GM23338 (cell line): ENCODE measurements around the gene HERPUD2. TPM values are rescaled to one million over a fixed set of nuclear protein-coding genes. Genes with fewer than 3 reads are reported as not detected.

Source experiments
- ATAC-seq: fragments of 200-7000 bp; cut with Tn5 transposase; 3 replicates; pipeline ENCODE4 v1.9.1; 2020
- DNase-seq: peaks from one replicate; pipeline ENCODE4 v3.0.0-alpha.2; 2015; ENCODE audit warnings: low spot score
- H2AFZ ChIP-seq: fragments of 200-600 bp; sonication (generic); 2 replicates; pipeline ENCODE4 v1.8.0; 2016; ENCODE audit warnings: antibody characterized with exemption, mild to moderate bottlenecking, moderate library complexity
- H3F3A ChIP-seq: fragments of 200-600 bp; sonication (generic); replicated peaks from 2 replicates; pipeline ENCODE4 v1.8.0; 2017; ENCODE audit warnings: antibody characterized with exemption, mixed run types, low read depth
- H3K27ac ChIP-seq: fragments of 200-600 bp; sonication (generic); 2 replicates; pipeline ENCODE4 v1.6.1; 2016; ENCODE audit warnings: low read depth
- H3K27me3 ChIP-seq: fragments of 200-600 bp; sonication (generic); 2 replicates; pipeline ENCODE4 v1.8.0; 2016; ENCODE audit warnings: mild to moderate bottlenecking, mixed run types, moderate library complexity; ENCODE audit not compliant: insufficient read depth
- H3K36me3 ChIP-seq: fragments of 200-600 bp; sonication (generic); 2 replicates; pipeline ENCODE4 v1.8.0; 2016; ENCODE audit warnings: mild to moderate bottlenecking; ENCODE audit not compliant: insufficient read depth
- H3K4me1 ChIP-seq: fragments of 200-600 bp; sonication (generic); 2 replicates; pipeline ENCODE4 v1.8.0; 2016; ENCODE audit warnings: mild to moderate bottlenecking, moderate library complexity; ENCODE audit not compliant: insufficient read depth
- H3K4me2 ChIP-seq: fragments of 200-600 bp; sonication (generic); 2 replicates; pipeline ENCODE4 v1.7.1; 2017; ENCODE audit warnings: mixed run types
- H3K4me3 ChIP-seq: fragments of 200-600 bp; sonication (generic); 2 replicates; pipeline ENCODE4 v1.6.1; 2016; ENCODE audit warnings: mixed run types
- H3K79me2 ChIP-seq: fragments of 200-600 bp; sonication (generic); replicated peaks from 2 replicates; pipeline ENCODE4 v1.8.0; 2017; ENCODE audit warnings: mild to moderate bottlenecking; ENCODE audit not compliant: insufficient read depth
- H3K9me2 ChIP-seq: fragments of 200-600 bp; sonication (generic); 2 replicates; pipeline ENCODE4 v1.8.0; 2017; ENCODE audit not compliant: insufficient read depth
- H4K20me1 ChIP-seq: fragments of 200-600 bp; sonication (generic); replicated peaks from 2 replicates; pipeline ENCODE4 v1.8.0; 2017; ENCODE audit warnings: mild to moderate bottlenecking; ENCODE audit not compliant: insufficient read depth
- H3K27ac Mint-ChIP-seq: 2 replicates; pipeline ENCODE4 v1.8.0; 2020; ENCODE audit warnings: inconsistent platforms, mild to moderate bottlenecking, moderate library complexity, mixed read lengths
- H3K27me3 Mint-ChIP-seq: 3 replicates; pipeline ENCODE4 v1.8.0; 2022; ENCODE audit warnings: low read depth, mild to moderate bottlenecking, moderate library complexity, mixed read lengths, inconsistent platforms; ENCODE audit not compliant: insufficient read depth, poor library complexity
- H3K36me3 Mint-ChIP-seq: 3 replicates; pipeline ENCODE4 v1.8.0; 2021; ENCODE audit warnings: low read depth, mild to moderate bottlenecking, inconsistent platforms, moderate library complexity, mixed read lengths
- H3K4me1 Mint-ChIP-seq: 3 replicates; pipeline ENCODE4 v1.8.0; 2020; ENCODE audit warnings: mild to moderate bottlenecking, inconsistent platforms, mixed read lengths
- H3K4me3 Mint-ChIP-seq: 3 replicates; pipeline ENCODE4 v1.8.0; 2021; ENCODE audit warnings: moderate library complexity, mild to moderate bottlenecking, inconsistent platforms, mixed read lengths
- H3K9me3 Mint-ChIP-seq: 3 replicates; pipeline ENCODE4 v1.8.0; 2020; ENCODE audit warnings: moderate library complexity, mild to moderate bottlenecking, inconsistent platforms, mixed read lengths
- CREB1 ChIP-seq: fragments of 250-450 bp; sonication (Bioruptor Pico); IDR thresholded peaks from 2 replicates; pipeline ENCODE4 v1.5.0; 2020; ENCODE audit warnings: low read depth, mild to moderate bottlenecking, moderate library complexity
- EZH2 ChIP-seq: fragments of 200-600 bp; sonication (generic); IDR thresholded peaks from one replicate; pipeline ENCODE4 v1.8.0; 2017; ENCODE audit warnings: antibody characterized with exemption, mild to moderate bottlenecking, low read depth; ENCODE audit not compliant: unreplicated experiment
- JUNB ChIP-seq: IDR thresholded peaks from one replicate; pipeline ENCODE4 v1.6.1; 2016; ENCODE audit warnings: antibody characterized with exemption; ENCODE audit not compliant: unreplicated experiment
- NANOG ChIP-seq: IDR thresholded peaks from 2 replicates; pipeline ENCODE4 v1.6.1; 2016; ENCODE audit warnings: antibody characterized with exemption, borderline replicate concordance
- STAT1 ChIP-seq: IDR thresholded peaks from one replicate; pipeline ENCODE4 v1.6.1; 2016; ENCODE audit warnings: antibody characterized with exemption; ENCODE audit not compliant: unreplicated experiment
- ZNF114 ChIP-seq: fragments of 250-450 bp; sonication (Bioruptor Pico); IDR thresholded peaks from 2 replicates; pipeline ENCODE4 v1.5.0; 2020; ENCODE audit warnings: mild to moderate bottlenecking, moderate library complexity
- ZNF331 ChIP-seq: fragments of 250-450 bp; sonication (Bioruptor Pico); IDR thresholded peaks from 2 replicates; pipeline ENCODE4 v1.5.0; 2020; ENCODE audit warnings: low read depth, mild to moderate bottlenecking, moderate library complexity
- polyA plus RNA-seq: library from polyadenylated mRNA; unstranded; fragments of >200 nt; fragmentation: Nextera tagmentation; extraction: Ambion mirVana; gene quantifications from 2 replicates; pipeline ENCODE4 v1.2.1, GENCODE V29; 2016
- total RNA-seq: library from RNA; depleted of rRNA; stranded (reverse); fragments of >200 nt; shearing (Covaris generic); gene quantifications from 2 replicates; pipeline ENCODE4 v1.2.3, GENCODE V29; 2014
- TF ChIP-seq, protein P1 (sequence below), 2 experiments: fragments of 200-600 bp in 1 of 2; sonication (generic) in 1 of 2; conservative IDR thresholded peaks; 2 replicates each; pipeline versions ENCODE4 v1.5.1 to v1.6.1; 2016 to 2017; ENCODE audit warnings: antibody characterized with exemption in 2 of 2, low read depth in 2 of 2, mild to moderate bottlenecking in 2 of 2, moderate library complexity in 1 of 2
- TF ChIP-seq, protein P2 (sequence below): IDR thresholded peaks from 2 replicates; pipeline ENCODE4 v1.6.1; 2016; ENCODE audit warnings: antibody characterized with exemption
- TF ChIP-seq, protein P3 (sequence below): fragments of 250-450 bp; sonication (Bioruptor Pico); IDR thresholded peaks from 2 replicates; pipeline ENCODE4 v1.5.0; 2020; ENCODE audit warnings: mild to moderate bottlenecking, moderate library complexity

HERPUD2 gene
- total and polyA plus RNA-seq, 2 experiments from 2014 or later = 8.0 to 12.0 TPM

DNA sequence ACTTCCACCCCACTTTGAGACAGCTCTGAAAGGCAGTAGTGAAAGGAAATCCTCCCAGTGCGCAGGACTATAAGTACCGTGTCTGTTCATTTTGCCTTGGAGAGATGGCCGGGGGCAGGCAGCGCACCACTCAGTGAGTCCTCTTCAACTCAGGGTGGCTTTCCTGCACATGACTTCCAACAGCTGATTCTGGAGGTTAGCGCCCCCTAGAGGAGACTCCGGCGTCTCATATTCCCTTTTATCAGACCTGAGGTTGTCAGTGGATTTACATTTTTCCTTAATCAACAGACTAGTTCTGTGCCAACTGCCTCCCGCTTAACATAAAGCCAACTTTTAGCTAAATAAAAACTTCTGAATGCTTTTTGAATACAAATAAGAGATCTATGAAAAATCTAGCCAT is 101.0 kb downstream of the HERPUD2 start:
- Histone ChIP-seq H2AFZ (no peak overlapping the region), H3K79me2 (no peaks in the 10 kb centered on the region), H3K4me1 (no peaks in the 10 kb centered on the region), H3K4me3 (no peak overlapping the region), H3K27ac (no peak overlapping the region), H3K36me3 (no peaks in the 10 kb centered on the region), H3K27me3 (no peaks in the 10 kb centered on the region), H3K9me2 (0 out of 2 replicates have a peak, but pooled peaks cover 3% of the 10 kb centered on the region), H3K4me2 (no peak overlapping the region), H4K20me1 (no peaks in the 10 kb centered on the region), H3F3A (no peaks in the 10 kb centered on the region)
- DNase-seq (peak; percentile 82), ATAC-seq (peak; percentile 91)
- Mint-ChIP-seq H3K4me1 (peaks cover 4% of the 10 kb centered on the region), H3K27ac (no peak overlapping the region), H3K36me3 (no peaks in the 10 kb centered on the region), H3K27me3 (no peaks in the 10 kb centered on the region), H3K9me3 (no peaks in the 10 kb centered on the region), H3K4me3 (no peak overlapping the region)
- TF ChIP-seq, protein P1, sequence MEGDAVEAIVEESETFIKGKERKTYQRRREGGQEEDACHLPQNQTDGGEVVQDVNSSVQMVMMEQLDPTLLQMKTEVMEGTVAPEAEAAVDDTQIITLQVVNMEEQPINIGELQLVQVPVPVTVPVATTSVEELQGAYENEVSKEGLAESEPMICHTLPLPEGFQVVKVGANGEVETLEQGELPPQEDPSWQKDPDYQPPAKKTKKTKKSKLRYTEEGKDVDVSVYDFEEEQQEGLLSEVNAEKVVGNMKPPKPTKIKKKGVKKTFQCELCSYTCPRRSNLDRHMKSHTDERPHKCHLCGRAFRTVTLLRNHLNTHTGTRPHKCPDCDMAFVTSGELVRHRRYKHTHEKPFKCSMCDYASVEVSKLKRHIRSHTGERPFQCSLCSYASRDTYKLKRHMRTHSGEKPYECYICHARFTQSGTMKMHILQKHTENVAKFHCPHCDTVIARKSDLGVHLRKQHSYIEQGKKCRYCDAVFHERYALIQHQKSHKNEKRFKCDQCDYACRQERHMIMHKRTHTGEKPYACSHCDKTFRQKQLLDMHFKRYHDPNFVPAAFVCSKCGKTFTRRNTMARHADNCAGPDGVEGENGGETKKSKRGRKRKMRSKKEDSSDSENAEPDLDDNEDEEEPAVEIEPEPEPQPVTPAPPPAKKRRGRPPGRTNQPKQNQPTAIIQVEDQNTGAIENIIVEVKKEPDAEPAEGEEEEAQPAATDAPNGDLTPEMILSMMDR (conservative IDR thresholded peaks at IDR 0.05; ENCODE audit: low read depth in 2 of 2) = peak; percentile 84 to 91
- TF ChIP-seq CREB1 (CRISPR knock-in tag) = no peak

DNA sequence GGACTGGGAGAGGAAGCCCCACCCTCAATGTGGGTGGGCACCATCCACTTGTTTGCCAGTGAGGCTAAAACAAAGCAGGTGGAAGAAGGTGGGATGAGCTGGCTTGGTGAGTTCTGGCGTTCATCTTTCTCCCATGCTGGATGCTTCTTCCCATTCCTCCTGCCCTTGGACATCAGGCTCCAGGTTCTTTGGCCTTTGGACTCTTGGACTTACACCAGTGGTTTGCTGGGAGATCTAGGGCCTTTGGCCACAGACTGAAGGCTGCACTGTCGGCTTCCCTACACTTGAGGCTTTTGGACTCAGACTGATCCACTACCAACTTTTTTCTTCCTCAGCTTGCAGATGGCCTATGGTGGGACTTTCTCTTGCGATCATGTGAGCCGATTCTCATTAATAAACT is 106.3 kb downstream of the HERPUD2 start:
- peaks cover 2% of the 10 kb centered on the region; the same call in 1 of the 3 replicates for H3K4me1 Mint-ChIP-seq
- TF ChIP-seq, protein P2, sequence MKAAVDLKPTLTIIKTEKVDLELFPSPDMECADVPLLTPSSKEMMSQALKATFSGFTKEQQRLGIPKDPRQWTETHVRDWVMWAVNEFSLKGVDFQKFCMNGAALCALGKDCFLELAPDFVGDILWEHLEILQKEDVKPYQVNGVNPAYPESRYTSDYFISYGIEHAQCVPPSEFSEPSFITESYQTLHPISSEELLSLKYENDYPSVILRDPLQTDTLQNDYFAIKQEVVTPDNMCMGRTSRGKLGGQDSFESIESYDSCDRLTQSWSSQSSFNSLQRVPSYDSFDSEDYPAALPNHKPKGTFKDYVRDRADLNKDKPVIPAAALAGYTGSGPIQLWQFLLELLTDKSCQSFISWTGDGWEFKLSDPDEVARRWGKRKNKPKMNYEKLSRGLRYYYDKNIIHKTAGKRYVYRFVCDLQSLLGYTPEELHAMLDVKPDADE = no peak
- TF ChIP-seq, protein P3, sequence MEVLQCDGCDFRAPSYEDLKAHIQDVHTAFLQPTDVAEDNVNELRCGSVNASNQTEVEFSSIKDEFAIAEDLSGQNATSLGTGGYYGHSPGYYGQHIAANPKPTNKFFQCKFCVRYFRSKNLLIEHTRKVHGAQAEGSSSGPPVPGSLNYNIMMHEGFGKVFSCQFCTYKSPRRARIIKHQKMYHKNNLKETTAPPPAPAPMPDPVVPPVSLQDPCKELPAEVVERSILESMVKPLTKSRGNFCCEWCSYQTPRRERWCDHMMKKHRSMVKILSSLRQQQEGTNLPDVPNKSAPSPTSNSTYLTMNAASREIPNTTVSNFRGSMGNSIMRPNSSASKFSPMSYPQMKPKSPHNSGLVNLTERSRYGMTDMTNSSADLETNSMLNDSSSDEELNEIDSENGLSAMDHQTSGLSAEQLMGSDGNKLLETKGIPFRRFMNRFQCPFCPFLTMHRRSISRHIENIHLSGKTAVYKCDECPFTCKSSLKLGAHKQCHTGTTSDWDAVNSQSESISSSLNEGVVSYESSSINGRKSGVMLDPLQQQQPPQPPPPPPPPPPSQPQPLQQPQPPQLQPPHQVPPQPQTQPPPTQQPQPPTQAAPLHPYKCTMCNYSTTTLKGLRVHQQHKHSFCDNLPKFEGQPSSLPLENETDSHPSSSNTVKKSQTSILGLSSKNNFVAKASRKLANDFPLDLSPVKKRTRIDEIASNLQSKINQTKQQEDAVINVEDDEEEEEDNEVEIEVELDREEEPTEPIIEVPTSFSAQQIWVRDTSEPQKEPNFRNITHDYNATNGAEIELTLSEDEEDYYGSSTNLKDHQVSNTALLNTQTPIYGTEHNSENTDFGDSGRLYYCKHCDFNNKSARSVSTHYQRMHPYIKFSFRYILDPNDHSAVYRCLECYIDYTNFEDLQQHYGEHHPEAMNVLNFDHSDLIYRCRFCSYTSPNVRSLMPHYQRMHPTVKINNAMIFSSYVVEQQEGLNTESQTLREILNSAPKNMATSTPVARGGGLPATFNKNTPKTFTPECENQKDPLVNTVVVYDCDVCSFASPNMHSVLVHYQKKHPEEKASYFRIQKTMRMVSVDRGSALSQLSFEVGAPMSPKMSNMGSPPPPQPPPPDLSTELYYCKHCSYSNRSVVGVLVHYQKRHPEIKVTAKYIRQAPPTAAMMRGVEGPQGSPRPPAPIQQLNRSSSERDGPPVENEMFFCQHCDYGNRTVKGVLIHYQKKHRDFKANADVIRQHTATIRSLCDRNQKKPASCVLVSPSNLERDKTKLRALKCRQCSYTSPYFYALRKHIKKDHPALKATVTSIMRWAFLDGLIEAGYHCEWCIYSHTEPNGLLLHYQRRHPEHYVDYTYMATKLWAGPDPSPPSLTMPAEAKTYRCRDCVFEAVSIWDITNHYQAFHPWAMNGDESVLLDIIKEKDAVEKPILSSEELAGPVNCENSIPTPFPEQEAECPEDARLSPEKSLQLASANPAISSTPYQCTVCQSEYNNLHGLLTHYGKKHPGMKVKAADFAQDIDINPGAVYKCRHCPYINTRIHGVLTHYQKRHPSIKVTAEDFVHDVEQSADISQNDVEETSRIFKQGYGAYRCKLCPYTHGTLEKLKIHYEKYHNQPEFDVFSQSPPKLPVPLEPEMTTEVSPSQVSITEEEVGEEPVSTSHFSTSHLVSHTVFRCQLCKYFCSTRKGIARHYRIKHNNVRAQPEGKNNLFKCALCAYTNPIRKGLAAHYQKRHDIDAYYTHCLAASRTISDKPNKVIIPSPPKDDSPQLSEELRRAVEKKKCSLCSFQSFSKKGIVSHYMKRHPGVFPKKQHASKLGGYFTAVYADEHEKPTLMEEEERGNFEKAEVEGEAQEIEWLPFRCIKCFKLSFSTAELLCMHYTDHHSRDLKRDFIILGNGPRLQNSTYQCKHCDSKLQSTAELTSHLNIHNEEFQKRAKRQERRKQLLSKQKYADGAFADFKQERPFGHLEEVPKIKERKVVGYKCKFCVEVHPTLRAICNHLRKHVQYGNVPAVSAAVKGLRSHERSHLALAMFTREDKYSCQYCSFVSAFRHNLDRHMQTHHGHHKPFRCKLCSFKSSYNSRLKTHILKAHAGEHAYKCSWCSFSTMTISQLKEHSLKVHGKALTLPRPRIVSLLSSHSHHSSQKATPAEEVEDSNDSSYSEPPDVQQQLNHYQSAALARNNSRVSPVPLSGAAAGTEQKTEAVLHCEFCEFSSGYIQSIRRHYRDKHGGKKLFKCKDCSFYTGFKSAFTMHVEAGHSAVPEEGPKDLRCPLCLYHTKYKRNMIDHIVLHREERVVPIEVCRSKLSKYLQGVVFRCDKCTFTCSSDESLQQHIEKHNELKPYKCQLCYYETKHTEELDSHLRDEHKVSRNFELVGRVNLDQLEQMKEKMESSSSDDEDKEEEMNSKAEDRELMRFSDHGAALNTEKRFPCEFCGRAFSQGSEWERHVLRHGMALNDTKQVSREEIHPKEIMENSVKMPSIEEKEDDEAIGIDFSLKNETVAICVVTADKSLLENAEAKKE (CRISPR knock-in tag) = no peak
- TF ChIP-seq, protein P1 (conservative IDR thresholded peaks at IDR 0.05; ENCODE audit: low read depth in 2 of 2) = no peak
- TF ChIP-seq NANOG (no peak), ZNF114 (CRISPR knock-in tag) (no peak), EZH2 (no peak), STAT1 (no peak), ZNF331 (CRISPR knock-in tag) (no peak), JUNB (no peak)
- H3K27me3 Mint-ChIP-seq = no peaks in the 10 kb centered on the region
- H4K20me1 ChIP-seq = no peaks in the 10 kb centered on the region
- H2AFZ ChIP-seq = no peak overlapping the region
- H3K9me3 Mint-ChIP-seq = no peaks in the 10 kb centered on the region
- no peaks in the 10 kb centered on the region for H3K27me3 ChIP-seq
- H3F3A ChIP-seq = no peaks in the 10 kb centered on the region
- no peak overlapping the region for H3K4me3 Mint-ChIP-seq
- no peak overlapping the region for H3K4me3 ChIP-seq
- no peak for ATAC-seq
- no peaks in the 10 kb centered on the region for H3K9me2 ChIP-seq
- no peak overlapping the region for H3K27ac ChIP-seq
- DNase-seq = no peak
- H3K79me2 ChIP-seq = no peaks in the 10 kb centered on the region
- no peaks in the 10 kb centered on the region for H3K4me1 ChIP-seq
- H3K36me3 ChIP-seq = no peaks in the 10 kb centered on the region
- no peaks in the 10 kb centered on the region for H3K36me3 Mint-ChIP-seq
- H3K27ac Mint-ChIP-seq = no peak overlapping the region
- H3K4me2 ChIP-seq = no peak overlapping the region
